SK-N-SH treated with all-trans-retinoic acid at 6 μM for 48 hours (cell line): ENCODE measurements around the gene SIK3.

Source experiments
- ATAC-seq: fragments of 200-7000 bp; cut with Tn5 transposase; 3 replicates; pipeline ENCODE4 v1.9.1; 2020; ENCODE audit warnings: mild to moderate bottlenecking, moderate library complexity
- ARNTL ChIP-seq: fragments of 450-650 bp; formaldehyde crosslinking; IDR thresholded peaks from 2 replicates; pipeline ENCODE4 v1.5.0; 2020; ENCODE audit warnings: low read depth, mild to moderate bottlenecking, moderate library complexity, borderline replicate concordance
- BACH2 ChIP-seq: fragments of 250-450 bp; sonication (Bioruptor Pico); IDR thresholded peaks from 2 replicates; pipeline ENCODE4 v1.9.0; 2021; ENCODE audit warnings: mild to moderate bottlenecking, borderline replicate concordance
- CREB5 ChIP-seq: fragments of 250-450 bp; sonication (Bioruptor Pico); IDR thresholded peaks from 2 replicates; pipeline ENCODE4 v1.5.1; 2020; ENCODE audit warnings: low read depth, mild to moderate bottlenecking, moderate library complexity
- CSDC2 ChIP-seq: fragments of 250-450 bp; sonication (Bioruptor Pico); IDR thresholded peaks from 2 replicates; pipeline ENCODE4 v1.5.0; 2020; ENCODE audit warnings: mild to moderate bottlenecking, moderate library complexity
- ESRRG ChIP-seq: fragments of 250-450 bp; sonication (Bioruptor Pico); IDR thresholded peaks from 2 replicates; pipeline ENCODE4 v1.6.1; 2021; ENCODE audit warnings: mild to moderate bottlenecking
- GLIS3 ChIP-seq: fragments of 250-450 bp; sonication (Bioruptor Pico); IDR thresholded peaks from 2 replicates; pipeline ENCODE4 v1.5.0; 2020; ENCODE audit warnings: mild to moderate bottlenecking, moderate library complexity
- ISL1 ChIP-seq: fragments of 250-450 bp; sonication (Bioruptor Pico); IDR thresholded peaks from 2 replicates; pipeline ENCODE4 v2.1.2; 2022; ENCODE audit warnings: mild to moderate bottlenecking, moderate library complexity
- OSR1 ChIP-seq: fragments of 250-450 bp; sonication (Bioruptor Pico); IDR thresholded peaks from 2 replicates; pipeline ENCODE4 v1.8.0; 2022; ENCODE audit warnings: moderate library complexity, mild to moderate bottlenecking, inconsistent platforms
- POU6F1 ChIP-seq: fragments of 250-450 bp; sonication (Bioruptor Pico); IDR thresholded peaks from 2 replicates; pipeline ENCODE4 v1.8.0; 2021; ENCODE audit warnings: low read depth, mild to moderate bottlenecking, moderate library complexity, borderline replicate concordance
- PPARA ChIP-seq: fragments of 250-450 bp; sonication (Bioruptor Pico); IDR thresholded peaks from 2 replicates; pipeline ENCODE4 v1.5.0; 2020; ENCODE audit warnings: mild to moderate bottlenecking, borderline replicate concordance
- SNAI2 ChIP-seq: fragments of 250-450 bp; sonication (Bioruptor Pico); IDR thresholded peaks from 2 replicates; pipeline ENCODE4 v1.5.0; 2020; ENCODE audit warnings: mild to moderate bottlenecking, moderate library complexity
- TCF4 ChIP-seq: fragments of 250-450 bp; sonication (Bioruptor Pico); IDR thresholded peaks from 2 replicates; pipeline ENCODE4 v1.8.0; 2021; ENCODE audit warnings: mild to moderate bottlenecking, moderate library complexity, borderline replicate concordance
- TOX ChIP-seq: fragments of 250-450 bp; sonication (Bioruptor Pico); IDR thresholded peaks from 2 replicates; pipeline ENCODE4 v1.8.0; 2021; ENCODE audit warnings: mild to moderate bottlenecking, moderate library complexity, borderline replicate concordance
- TSHZ2 ChIP-seq: fragments of 250-450 bp; sonication (Bioruptor Pico); IDR thresholded peaks from 2 replicates; pipeline ENCODE4 v1.5.0; 2020; ENCODE audit warnings: mild to moderate bottlenecking, moderate library complexity
- ZFP3 ChIP-seq: fragments of 250-450 bp; sonication (Bioruptor Pico); IDR thresholded peaks from 2 replicates; pipeline ENCODE4 v1.5.0; 2020; ENCODE audit warnings: mild to moderate bottlenecking, moderate library complexity
- ZFP30 ChIP-seq: fragments of 450-650 bp; formaldehyde crosslinking; IDR thresholded peaks from 2 replicates; pipeline ENCODE4 v1.5.0; 2022; ENCODE audit warnings: mild to moderate bottlenecking, moderate library complexity
- ZNF565 ChIP-seq: fragments of 450-650 bp; formaldehyde crosslinking; conservative IDR thresholded peaks from 2 replicates; pipeline ENCODE4 v1.5.0; 2020; ENCODE audit warnings: low read depth, mild to moderate bottlenecking, moderate library complexity
- ZNF70 ChIP-seq: fragments of 450-650 bp; formaldehyde crosslinking; IDR thresholded peaks from 2 replicates; pipeline ENCODE4 v1.5.0; 2020; ENCODE audit warnings: mild to moderate bottlenecking, moderate library complexity
- ZNF8 ChIP-seq: fragments of 450-650 bp; formaldehyde crosslinking; IDR thresholded peaks from 2 replicates; pipeline ENCODE4 v1.5.0; 2020; ENCODE audit warnings: mild to moderate bottlenecking, moderate library complexity
- TF ChIP-seq, protein P1 (sequence below): fragments of 250-450 bp; sonication (Bioruptor Pico); IDR thresholded peaks from 2 replicates; pipeline ENCODE4 v1.8.0; 2020; ENCODE audit warnings: mild to moderate bottlenecking, moderate library complexity, borderline replicate concordance

The SIK3 gene

DNA sequence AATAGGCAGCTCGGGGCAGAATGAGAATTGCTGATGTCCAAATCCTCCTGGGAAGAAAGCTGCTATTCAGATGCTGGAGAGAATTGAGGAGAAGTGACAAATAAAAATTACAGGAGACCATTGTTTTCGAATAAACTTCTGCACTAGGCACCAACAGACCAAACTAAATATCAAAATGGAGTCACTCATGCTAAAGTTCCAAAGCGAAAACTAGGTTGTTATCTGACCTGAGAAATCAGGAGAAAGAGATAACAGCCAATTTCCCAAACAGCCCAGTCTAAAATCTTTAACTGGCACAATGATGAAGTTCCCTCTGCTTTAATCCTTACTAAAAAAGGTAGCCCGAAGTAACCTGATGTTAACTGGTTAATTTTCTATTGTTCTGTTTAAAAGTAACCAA is 148.0 kb downstream of the SIK3 start:
- no peak for ATAC-seq
- TF ChIP-seq PPARA (CRISPR knock-in tag): no peak
- TF ChIP-seq POU6F1: no peak
- TF ChIP-seq ZNF565 (CRISPR knock-in tag): no peak
- TF ChIP-seq ZNF8: no peak
- no peak for TF ChIP-seq ESRRG (CRISPR knock-in tag)
- no peak for TF ChIP-seq SNAI2 (CRISPR knock-in tag)
- TF ChIP-seq ZNF70: no peak

DNA sequence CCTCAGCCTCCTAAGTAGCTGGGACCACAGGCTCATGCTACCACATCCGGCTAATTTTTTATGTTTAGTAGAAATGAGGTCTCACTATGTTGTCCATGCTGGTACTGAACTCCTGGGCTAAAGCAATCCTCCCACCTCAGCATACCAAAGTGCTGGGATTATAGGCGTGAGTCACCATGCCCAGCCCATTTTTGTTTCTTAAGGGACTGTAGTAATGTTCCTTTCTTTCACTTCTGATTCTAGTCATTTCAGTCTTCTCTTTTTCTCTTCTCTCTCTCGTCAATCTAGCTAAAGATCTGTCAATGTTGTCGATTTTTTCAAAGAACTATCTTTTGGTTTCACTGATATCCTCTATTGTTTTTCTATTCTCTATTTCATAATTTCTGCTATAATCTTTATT is 149.8 kb downstream of the SIK3 start:
- no peak for ATAC-seq
- no peak for TF ChIP-seq TOX (CRISPR knock-in tag)
- no peak for TF ChIP-seq CSDC2
- TF ChIP-seq TSHZ2 (CRISPR knock-in tag): no peak
- TF ChIP-seq TCF4 (CRISPR knock-in tag): no peak
- TF ChIP-seq ESRRG (CRISPR knock-in tag): no peak
- no peak for TF ChIP-seq BACH2
- no peak for TF ChIP-seq SNAI2 (CRISPR knock-in tag)
- TF ChIP-seq ZFP3 (CRISPR knock-in tag): no peak
- no peak for TF ChIP-seq ZNF8
- TF ChIP-seq, protein P1, sequence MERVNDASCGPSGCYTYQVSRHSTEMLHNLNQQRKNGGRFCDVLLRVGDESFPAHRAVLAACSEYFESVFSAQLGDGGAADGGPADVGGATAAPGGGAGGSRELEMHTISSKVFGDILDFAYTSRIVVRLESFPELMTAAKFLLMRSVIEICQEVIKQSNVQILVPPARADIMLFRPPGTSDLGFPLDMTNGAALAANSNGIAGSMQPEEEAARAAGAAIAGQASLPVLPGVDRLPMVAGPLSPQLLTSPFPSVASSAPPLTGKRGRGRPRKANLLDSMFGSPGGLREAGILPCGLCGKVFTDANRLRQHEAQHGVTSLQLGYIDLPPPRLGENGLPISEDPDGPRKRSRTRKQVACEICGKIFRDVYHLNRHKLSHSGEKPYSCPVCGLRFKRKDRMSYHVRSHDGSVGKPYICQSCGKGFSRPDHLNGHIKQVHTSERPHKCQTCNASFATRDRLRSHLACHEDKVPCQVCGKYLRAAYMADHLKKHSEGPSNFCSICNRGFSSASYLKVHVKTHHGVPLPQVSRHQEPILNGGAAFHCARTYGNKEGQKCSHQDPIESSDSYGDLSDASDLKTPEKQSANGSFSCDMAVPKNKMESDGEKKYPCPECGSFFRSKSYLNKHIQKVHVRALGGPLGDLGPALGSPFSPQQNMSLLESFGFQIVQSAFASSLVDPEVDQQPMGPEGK (CRISPR knock-in tag): no peak
- no peak for TF ChIP-seq ARNTL (CRISPR knock-in tag)
- TF ChIP-seq ZFP30 (CRISPR knock-in tag): no peak
- TF ChIP-seq OSR1: no peak
- no peak for TF ChIP-seq PPARA (CRISPR knock-in tag)
- no peak for TF ChIP-seq CREB5 (CRISPR knock-in tag)
- no peak for TF ChIP-seq ZNF70

DNA sequence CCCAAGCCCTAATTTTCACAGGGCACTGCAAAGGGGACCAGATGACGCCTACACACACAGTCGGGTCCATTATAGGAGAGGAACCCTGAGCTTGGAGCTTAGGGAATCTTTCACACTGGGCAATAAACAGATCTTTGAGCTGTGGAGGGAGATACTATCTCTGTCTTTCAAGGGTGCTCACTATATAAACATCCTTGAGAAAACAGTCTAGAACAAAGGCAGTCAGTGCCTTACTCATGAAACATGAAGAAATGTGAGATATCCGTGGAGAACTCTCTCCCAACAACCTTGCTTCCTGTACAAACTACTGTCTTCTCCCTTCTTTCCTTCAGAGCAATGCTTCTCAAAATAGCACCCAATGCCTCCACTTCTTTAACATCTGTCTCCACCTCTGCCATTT is 151.8 kb downstream of the SIK3 start:
- TF ChIP-seq TOX (CRISPR knock-in tag): no peak
- no peak for TF ChIP-seq OSR1
- no peak for TF ChIP-seq ZNF8
- TF ChIP-seq POU6F1: no peak
- no peak for TF ChIP-seq ZNF70
- no peak for TF ChIP-seq TSHZ2 (CRISPR knock-in tag)
- no peak for TF ChIP-seq GLIS3 (CRISPR knock-in tag)
- no peak for TF ChIP-seq PPARA (CRISPR knock-in tag)
- no peak for TF ChIP-seq ZFP3 (CRISPR knock-in tag)
- TF ChIP-seq ZFP30 (CRISPR knock-in tag): no peak
- TF ChIP-seq SNAI2 (CRISPR knock-in tag): no peak
- no peak for TF ChIP-seq CSDC2
- no peak for TF ChIP-seq ESRRG (CRISPR knock-in tag)
- no peak for TF ChIP-seq ISL1 (CRISPR knock-in tag)
- no peak for ATAC-seq
